Chondrocyte (in vitro differentiated cells): ENCODE measurements around the gene UBE3B. TPM values are rescaled to one million over a fixed set of nuclear protein-coding genes. Genes with fewer than 3 reads are reported as not detected.

ENCODE experiments used
- DNase-seq: peaks from one replicate; pipeline ENCODE4 v3.0.0; 2021; ENCODE audit warnings: mixed read lengths, low spot score
- H3K27ac Mint-ChIP-seq: one replicate; pipeline ENCODE4 v1.8.0; 2021; ENCODE audit warnings: mild to moderate bottlenecking, moderate library complexity, mixed read lengths; ENCODE audit not compliant: unreplicated experiment
- H3K27me3 Mint-ChIP-seq: 2 replicates; pipeline ENCODE4 v1.8.0; 2021; ENCODE audit warnings: low read depth, mixed read lengths
- H3K36me3 Mint-ChIP-seq: 2 replicates; pipeline ENCODE4 v1.8.0; 2021; ENCODE audit warnings: low read depth, mixed read lengths
- H3K4me1 Mint-ChIP-seq: 2 replicates; pipeline ENCODE4 v1.8.0; 2021; ENCODE audit warnings: low read depth, mild to moderate bottlenecking, mixed read lengths
- H3K4me3 Mint-ChIP-seq: one replicate; pipeline ENCODE4 v1.8.0; 2021; ENCODE audit warnings: mild to moderate bottlenecking, moderate library complexity, mixed read lengths; ENCODE audit not compliant: unreplicated experiment
- H3K9me3 Mint-ChIP-seq: 2 replicates; pipeline ENCODE4 v1.8.0; 2021; ENCODE audit warnings: low read depth, mixed read lengths
- CTCF ChIP-seq: fragments of 200-600 bp; sonication (generic); IDR thresholded peaks from 2 replicates; pipeline ENCODE4 v1.5.0; 2021; ENCODE audit warnings: antibody characterized with exemption, mild to moderate bottlenecking, moderate library complexity
- total RNA-seq: library from RNA; stranded (reverse); gene quantifications from 3 replicates; pipeline ENCODE4 v1.2.1, GENCODE V29; 2021

UBE3B gene
- total RNA-seq, 1 donor from 2014 or later: 32.9 TPM

GRCh38 chr12:109446869-109447268, 30.6 kb upstream of the UBE3B start:
- no peak overlapping the region for H3K27ac Mint-ChIP-seq
- no peak overlapping the region for H3K4me3 Mint-ChIP-seq
- H3K9me3 Mint-ChIP-seq: no peaks in the 10 kb centered on the region
- no peak for TF ChIP-seq CTCF
- H3K27me3 Mint-ChIP-seq: no peaks in the 10 kb centered on the region
- H3K4me1 Mint-ChIP-seq: peaks cover 16% of the 10 kb centered on the region
- H3K36me3 Mint-ChIP-seq: peaks cover 30% of the 10 kb centered on the region
- DNase-seq: no peak

GRCh38 chr12:109447482-109447881, 30.0 kb upstream of the UBE3B start:
- Mint-ChIP-seq H3K36me3 (peaks cover 31% of the 10 kb centered on the region), H3K9me3 (no peaks in the 10 kb centered on the region), H3K4me1 (peaks cover 16% of the 10 kb centered on the region), H3K4me3 (no peak overlapping the region), H3K27ac (no peak overlapping the region), H3K27me3 (no peaks in the 10 kb centered on the region)
- DNase-seq: no peak
- TF ChIP-seq CTCF: no peak

DNA sequence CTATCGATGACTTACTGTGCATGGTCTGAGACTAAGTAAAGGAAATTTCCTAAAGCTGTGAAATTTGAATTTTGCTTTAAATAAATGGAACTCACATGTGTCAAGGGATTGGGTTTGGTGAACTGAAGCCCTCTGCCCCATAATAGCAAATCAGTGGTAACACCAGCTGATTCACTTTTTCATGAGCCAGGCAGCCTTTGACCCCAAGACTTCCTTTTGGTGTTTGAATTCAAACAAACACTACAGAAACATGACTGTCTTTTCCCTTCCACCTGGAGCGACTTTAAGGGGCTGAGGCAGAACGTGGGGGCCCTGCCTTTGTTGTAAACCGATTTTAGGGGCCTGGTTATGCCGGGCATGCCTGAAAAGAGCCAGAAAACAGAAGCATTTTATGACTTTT, 29.2 kb upstream of the UBE3B start:
- Mint-ChIP-seq H3K27ac (no peak overlapping the region), H3K4me3 (no peak overlapping the region), H3K9me3 (no peaks in the 10 kb centered on the region), H3K27me3 (no peaks in the 10 kb centered on the region), H3K36me3 (peaks cover 30% of the 10 kb centered on the region), H3K4me1 (peaks cover 16% of the 10 kb centered on the region)
- TF ChIP-seq CTCF: no peak
- DNase-seq: no peak

- peaks cover 16% of the 10 kb centered on the region for H3K4me1 Mint-ChIP-seq
- DNase-seq: no peak
- no peak overlapping the region for H3K27ac Mint-ChIP-seq
- no peak overlapping the region for H3K4me3 Mint-ChIP-seq
- no peaks in the 10 kb centered on the region for H3K27me3 Mint-ChIP-seq
- peaks cover 30% of the 10 kb centered on the region for H3K36me3 Mint-ChIP-seq
- TF ChIP-seq CTCF: no peak
- H3K9me3 Mint-ChIP-seq: no peaks in the 10 kb centered on the region
Observed at GRCh38 chr12:109448707-109449390, 28.6 kb upstream of the UBE3B start.

DNA sequence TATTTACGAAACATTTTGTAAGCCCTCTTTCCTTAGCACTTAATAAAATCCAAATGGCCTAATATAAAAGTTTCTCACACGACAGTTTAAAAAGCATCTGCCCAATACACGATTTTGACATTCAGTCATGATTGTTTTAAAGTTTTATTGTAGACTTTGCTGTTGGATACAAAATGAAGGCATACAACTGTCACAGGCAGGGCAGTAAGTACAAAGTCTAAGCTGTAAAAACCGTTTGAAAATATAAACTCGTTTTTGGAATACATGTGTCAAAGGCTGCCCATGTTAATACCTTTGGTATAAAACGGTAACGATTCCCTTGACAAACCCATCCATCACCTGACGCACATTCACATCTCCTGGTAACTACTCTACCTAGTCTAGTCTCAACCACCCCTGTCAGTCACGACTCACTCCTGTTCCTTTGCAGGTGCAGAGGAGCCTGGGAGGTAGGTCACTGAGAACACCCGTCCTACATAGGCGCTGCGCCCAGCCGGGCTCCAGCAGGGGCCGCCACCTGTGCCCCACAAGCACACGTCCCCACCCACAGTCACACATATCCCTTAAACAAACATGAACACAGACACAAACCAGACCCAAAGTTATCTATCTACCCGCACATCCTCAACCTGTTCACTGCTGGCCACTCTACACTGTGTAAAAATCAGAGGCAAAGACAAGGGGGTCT, 27.4 kb upstream of the UBE3B start:
- Mint-ChIP-seq H3K36me3 (peaks cover 29% of the 10 kb centered on the region), H3K27me3 (no peaks in the 10 kb centered on the region), H3K4me3 (no peak overlapping the region)

More for the DNA sequence above, 27.4 kb upstream of the UBE3B start:
- Mint-ChIP-seq H3K27ac (peak overlapping the region; percentile 43), H3K9me3 (no peaks in the 10 kb centered on the region), H3K4me1 (peaks cover 16% of the 10 kb centered on the region)
- DNase-seq: no peak
- TF ChIP-seq CTCF: no peak
